RPMI8226 (cell line): ENCODE data around the gene MYO18B.

Source experiments
- DNase-seq: peaks from one replicate; pipeline ENCODE4 v3.0.0-alpha.2; 2015

MYO18B gene

GRCh38 chr22:25853501-25854284, 111.7 kb downstream of the MYO18B start:
- DNase-seq, result no peak

GRCh38 chr22:25869771-25870170, 127.8 kb downstream of the MYO18B start:
- DNase-seq, result no peak

GRCh38 chr22:25874327-25874726, 132.3 kb downstream of the MYO18B start:
- DNase-seq, result no peak

GRCh38 chr22:25875461-25875860, 133.5 kb downstream of the MYO18B start:
- no peak for DNase-seq

- no peak for DNase-seq
Observed at GRCh38 chr22:25876871-25877270, 134.9 kb downstream of the MYO18B start.

- no peak for DNase-seq
Observed at GRCh38 chr22:25878933-25879332, 136.9 kb downstream of the MYO18B start.

- DNase-seq, result no peak
Observed at GRCh38 chr22:25880524-25880923, 138.5 kb downstream of the MYO18B start.

- DNase-seq, result no peak
Observed at GRCh38 chr22:25881210-25881755, 139.3 kb downstream of the MYO18B start.

GRCh38 chr22:25882360-25882759, 140.4 kb downstream of the MYO18B start:
- no peak for DNase-seq

- DNase-seq, result no peak
Observed at GRCh38 chr22:25883482-25884033, 141.6 kb downstream of the MYO18B start.

- no peak for DNase-seq
Observed at GRCh38 chr22:25884121-25884520, 142.1 kb downstream of the MYO18B start.

GRCh38 chr22:25888399-25889054, 146.5 kb downstream of the MYO18B start:
- DNase-seq, result no peak

- DNase-seq, result no peak
Observed at GRCh38 chr22:25890651-25891050, 148.7 kb downstream of the MYO18B start.

- no peak for DNase-seq
Observed at GRCh38 chr22:25892678-25893077, 150.7 kb downstream of the MYO18B start.

GRCh38 chr22:25895678-25896077, 153.7 kb downstream of the MYO18B start:
- DNase-seq, result no peak

- peak; percentile 10 for DNase-seq
Observed at GRCh38 chr22:25896098-25896497, 154.1 kb downstream of the MYO18B start.

- no peak for DNase-seq
Observed at GRCh38 chr22:25896592-25896991, 154.6 kb downstream of the MYO18B start.

- DNase-seq, result peak; percentile 9
Observed at GRCh38 chr22:25898707-25899365, 156.8 kb downstream of the MYO18B start.

- no peak for DNase-seq
Observed at GRCh38 chr22:25899566-25899965, 157.6 kb downstream of the MYO18B start.

- no peak for DNase-seq
Observed at GRCh38 chr22:25900390-25900789, 158.4 kb downstream of the MYO18B start.

GRCh38 chr22:25900880-25901279, 158.9 kb downstream of the MYO18B start:
- DNase-seq, result no peak

- DNase-seq, result no peak
Observed at GRCh38 chr22:25902402-25902801, 160.4 kb downstream of the MYO18B start.

- no peak for DNase-seq
Observed at GRCh38 chr22:25903294-25903693, 161.3 kb downstream of the MYO18B start.
